A673 (cell line): Measurements from ENCODE around the gene BAIAP2L2. TPM values are rescaled to one million over a fixed set of nuclear protein-coding genes. Genes with fewer than 3 reads are reported as not detected.

Experiments
- BruUV-seq: library from RNA; stranded (reverse); fragments of 400-500 nt; replicated peaks from 2 replicates; lab custom pipeline; 2021; lab: Mats Ljungman, UMichigan
- CTCF ChIA-PET: fragments of 300-600 bp; sonication (Branson Sonifier 250); formaldehyde crosslinking; loops from one replicate; lab custom pipeline; 2022; ENCODE audit warnings: antibody characterized with exemption; lab: Charles Lee
- POLR2A ChIA-PET: fragments of 300-600 bp; sonication (Branson Sonifier 250); formaldehyde crosslinking; loops from one replicate; lab custom pipeline; 2022; ENCODE audit warnings: antibody characterized with exemption; ENCODE audit not compliant: low non-redundant PET; lab: Charles Lee
- DNase-seq: peaks from one replicate; pipeline ENCODE4 v3.0.0-alpha.2; 2015; ENCODE audit warnings: low spot score
- H3K27ac ChIP-seq: fragments of 200-600 bp; sonication (generic); 2 replicates; pipeline ENCODE4 v1.5.1; 2016; ENCODE audit warnings: mixed run types, low read depth, mild to moderate bottlenecking, mixed read lengths, antibody characterized with exemption, low read length; ENCODE audit not compliant: poor library complexity, severe bottlenecking
- H3K27me3 ChIP-seq: fragments of 200-600 bp; sonication (generic); replicated peaks from 2 replicates; pipeline ENCODE4 v1.6.1; 2017; ENCODE audit warnings: mixed run types, low read depth, mild to moderate bottlenecking, mixed read lengths, antibody characterized with exemption, low read length; ENCODE audit not compliant: insufficient read depth, poor library complexity
- H3K36me3 ChIP-seq: fragments of 200-600 bp; sonication (generic); 2 replicates; pipeline ENCODE4 v1.6.1; 2016; ENCODE audit warnings: mixed run types, mild to moderate bottlenecking, mixed read lengths, antibody characterized with exemption, low read length; ENCODE audit not compliant: insufficient read depth, poor library complexity, severe bottlenecking
- H3K4me1 ChIP-seq: fragments of 200-600 bp; sonication (generic); 2 replicates; pipeline ENCODE4 v1.6.1; 2017; ENCODE audit warnings: mixed run types, mild to moderate bottlenecking, mixed read lengths, antibody characterized with exemption, low read length; ENCODE audit not compliant: insufficient read depth, poor library complexity, severe bottlenecking
- H3K4me3 ChIP-seq: fragments of 200-600 bp; sonication (generic); 2 replicates; pipeline ENCODE4 v1.5.1; 2016; ENCODE audit warnings: low read depth, mixed run types, mild to moderate bottlenecking, mixed read lengths, low read length; ENCODE audit not compliant: poor library complexity, severe bottlenecking
- H3K9me3 ChIP-seq: fragments of 200-600 bp; sonication (generic); 2 replicates; pipeline ENCODE4 v1.6.1; 2016; ENCODE audit warnings: mixed run types, low read depth, mild to moderate bottlenecking, mixed read lengths, antibody characterized with exemption, low read length; ENCODE audit not compliant: poor library complexity, severe bottlenecking
- EZH2 ChIP-seq: fragments of 200-600 bp; sonication (generic); IDR thresholded peaks from 2 replicates; pipeline ENCODE4 v1.6.1; 2017; ENCODE audit warnings: borderline replicate concordance, low read depth, mild to moderate bottlenecking, mixed read lengths, antibody characterized with exemption, low read length; ENCODE audit not compliant: poor library complexity, severe bottlenecking
- intact Hi-C: fragments of 100-400 bp; cut with micrococcal nuclease; formaldehyde crosslinking; loops from one replicate; pipeline ENCODE4 v1.10.0; 2022; ENCODE audit not compliant: unreplicated experiment
- total RNA-seq: library from RNA; stranded (reverse); gene quantifications from 2 replicates; pipeline ENCODE4 v1.2.3, GENCODE V29; 2021
- TF ChIP-seq, protein P1 (sequence below): fragments of 300-800, 200-600 bp; sonication (generic); conservative IDR thresholded peaks from 2 replicates; pipeline ENCODE4 v1.5.1; 2017; ENCODE audit warnings: low read depth, mild to moderate bottlenecking, antibody characterized with exemption, low read length, moderate library complexity, mixed read lengths

Gene BAIAP2L2
- total RNA-seq, 1 experiment from 2014 or later: 2.5 TPM

DNA sequence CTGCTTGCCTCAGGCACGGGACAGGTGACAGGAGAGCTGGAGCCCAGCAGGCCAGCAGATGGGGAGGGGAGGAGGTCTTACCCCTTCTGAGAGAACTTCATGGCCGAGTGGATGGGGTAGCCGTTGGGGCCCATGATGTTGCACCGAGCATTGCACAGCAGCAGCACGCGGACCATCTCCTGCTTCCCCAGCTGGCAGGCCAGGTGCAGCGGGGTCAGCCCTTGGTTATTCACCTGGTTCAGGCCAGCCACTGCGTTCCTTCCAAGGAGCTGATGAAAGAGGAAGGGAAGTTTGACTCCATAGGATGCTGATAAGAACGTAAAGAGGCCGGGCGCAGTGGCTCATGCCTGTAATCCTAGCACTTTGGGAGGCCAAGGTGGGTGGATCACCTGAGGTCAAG, 29.4 kb upstream of the BAIAP2L2 start:
- H3K9me3 ChIP-seq: no peaks in the 10 kb centered on the region
- no TSS peak for BruUV-seq
- no peak overlapping the region for H3K27ac ChIP-seq
- ChIA-PET POLR2A (no interaction called here), CTCF (no interaction called here)
- no peaks in the 10 kb centered on the region for H3K27me3 ChIP-seq
- H3K4me1 ChIP-seq: no peaks in the 10 kb centered on the region
- H3K36me3 ChIP-seq: no peaks in the 10 kb centered on the region
- no peak overlapping the region for H3K4me3 ChIP-seq
- intact Hi-C loops: no loop called here
- no peak for TF ChIP-seq EZH2
- TF ChIP-seq, protein P1, sequence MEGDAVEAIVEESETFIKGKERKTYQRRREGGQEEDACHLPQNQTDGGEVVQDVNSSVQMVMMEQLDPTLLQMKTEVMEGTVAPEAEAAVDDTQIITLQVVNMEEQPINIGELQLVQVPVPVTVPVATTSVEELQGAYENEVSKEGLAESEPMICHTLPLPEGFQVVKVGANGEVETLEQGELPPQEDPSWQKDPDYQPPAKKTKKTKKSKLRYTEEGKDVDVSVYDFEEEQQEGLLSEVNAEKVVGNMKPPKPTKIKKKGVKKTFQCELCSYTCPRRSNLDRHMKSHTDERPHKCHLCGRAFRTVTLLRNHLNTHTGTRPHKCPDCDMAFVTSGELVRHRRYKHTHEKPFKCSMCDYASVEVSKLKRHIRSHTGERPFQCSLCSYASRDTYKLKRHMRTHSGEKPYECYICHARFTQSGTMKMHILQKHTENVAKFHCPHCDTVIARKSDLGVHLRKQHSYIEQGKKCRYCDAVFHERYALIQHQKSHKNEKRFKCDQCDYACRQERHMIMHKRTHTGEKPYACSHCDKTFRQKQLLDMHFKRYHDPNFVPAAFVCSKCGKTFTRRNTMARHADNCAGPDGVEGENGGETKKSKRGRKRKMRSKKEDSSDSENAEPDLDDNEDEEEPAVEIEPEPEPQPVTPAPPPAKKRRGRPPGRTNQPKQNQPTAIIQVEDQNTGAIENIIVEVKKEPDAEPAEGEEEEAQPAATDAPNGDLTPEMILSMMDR: no peak
- no peak for DNase-seq

DNA sequence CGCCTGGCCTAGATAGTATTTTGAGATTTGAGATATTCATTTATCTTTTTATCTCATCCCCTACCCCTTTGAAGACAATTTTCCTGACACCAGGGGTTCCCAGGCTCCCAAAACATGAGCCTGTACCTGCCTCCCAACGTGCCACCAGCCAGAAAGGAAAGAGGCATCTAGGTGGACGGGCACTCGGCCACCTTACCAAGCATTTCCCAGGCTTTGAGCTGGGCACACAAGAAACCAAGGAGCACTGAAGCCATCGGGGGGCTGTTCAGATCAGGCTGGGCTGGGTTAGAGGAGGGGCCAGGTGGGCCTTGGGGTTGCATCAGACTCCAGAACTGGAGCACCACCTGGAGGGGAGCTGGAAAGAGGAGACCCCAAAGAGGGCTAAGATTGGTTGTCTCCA, 28.5 kb upstream of the BAIAP2L2 start:
- H3K9me3 ChIP-seq: no peaks in the 10 kb centered on the region
- no peak overlapping the region for H3K27ac ChIP-seq
- no peaks in the 10 kb centered on the region for H3K27me3 ChIP-seq
- BruUV-seq: no TSS peak
- no peak for DNase-seq
- TF ChIP-seq, protein P1: no peak
- ChIA-PET POLR2A (no interaction called here), CTCF (no interaction called here)
- H3K4me1 ChIP-seq: no peaks in the 10 kb centered on the region
- H3K4me3 ChIP-seq: no peak overlapping the region
- no peaks in the 10 kb centered on the region for H3K36me3 ChIP-seq
- intact Hi-C loops: no loop called here

DNA sequence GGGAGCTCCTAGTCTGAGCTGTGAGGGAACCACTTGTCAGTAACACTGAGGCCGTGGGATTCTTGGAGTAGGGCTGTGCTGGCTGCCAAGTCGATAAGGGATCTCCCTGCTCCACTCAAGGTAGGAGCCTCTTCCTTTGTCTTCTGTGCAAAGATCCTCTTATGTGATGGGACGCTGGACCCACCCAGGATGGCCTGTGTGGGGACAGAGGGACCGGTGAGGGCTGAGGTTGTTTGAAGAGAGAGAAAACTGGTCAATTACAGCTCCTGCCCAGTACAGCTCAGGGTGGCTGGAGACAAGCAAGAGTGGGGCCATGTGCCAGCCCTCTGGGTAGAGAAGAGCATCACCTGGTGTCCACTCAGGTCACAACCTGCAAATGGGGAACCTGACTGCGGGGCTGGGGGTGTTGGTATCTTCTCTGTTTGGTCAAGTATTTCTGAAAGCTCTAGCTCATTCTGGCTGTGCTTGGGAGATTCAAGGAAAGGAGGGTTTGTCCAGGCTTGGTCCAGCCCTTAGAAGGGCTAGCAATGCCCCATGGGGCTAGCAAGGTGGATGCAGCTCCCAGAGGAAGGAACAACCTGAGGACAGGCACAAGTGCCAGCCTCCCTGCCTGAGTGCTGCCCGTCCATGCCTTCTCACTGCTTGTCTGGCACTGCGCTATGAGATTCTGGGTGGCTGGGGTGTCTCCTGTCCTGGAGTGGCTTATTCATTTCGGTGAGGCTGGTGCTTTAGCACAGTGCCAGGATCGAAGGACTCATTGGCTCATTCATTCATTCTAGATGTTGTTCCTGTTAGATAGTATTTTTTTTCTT, 27.6 kb upstream of the BAIAP2L2 start:
- Histone ChIP-seq H3K27ac (no peak overlapping the region), H3K9me3 (no peaks in the 10 kb centered on the region), H3K4me3 (no peak overlapping the region), H3K4me1 (no peaks in the 10 kb centered on the region), H3K36me3 (no peaks in the 10 kb centered on the region), H3K27me3 (no peaks in the 10 kb centered on the region)
- intact Hi-C loops: no loop called here
- no TSS peak for BruUV-seq
- ChIA-PET POLR2A (no interaction called here), CTCF (no interaction called here)
- TF ChIP-seq EZH2: no peak
- TF ChIP-seq, protein P1: no peak
- DNase-seq: no peak
